ENCODE results near the gene KLHDC4.

The KLHDC4 gene

GRCh38 chr16:87740909-87741424 lies 24.8 kb downstream of the KLHDC4 start:
- no peak for TF ChIP-seq CTCF (IDR thresholded peaks at IDR 0.05; ENCODE audit: control insufficient read depth, extremely low read depth, insufficient read depth)
- no peak for DNase-seq (ENCODE audit: low read depth)
- no peak overlapping the region for H3K4me3 ChIP-seq (ENCODE audit: low read depth, low read length)

GRCh38 chr16:87740441-87740840 lies 25.3 kb downstream of the KLHDC4 start:
- TF ChIP-seq CTCF (IDR thresholded peaks at IDR 0.05; ENCODE audit: control insufficient read depth, extremely low read depth, insufficient read depth): no peak
- no peak overlapping the region for H3K4me3 ChIP-seq (ENCODE audit: low read depth, low read length)
- no peak for DNase-seq (ENCODE audit: low read depth)

- no peak for DNase-seq (ENCODE audit: low read depth)
- TF ChIP-seq CTCF (IDR thresholded peaks at IDR 0.05; ENCODE audit: control insufficient read depth, extremely low read depth, insufficient read depth): no peak
- no peak overlapping the region for H3K4me3 ChIP-seq (ENCODE audit: low read depth, low read length)
Measured at GRCh38 chr16:87739801-87740200, 26.0 kb downstream of the KLHDC4 start.

- DNase-seq (ENCODE audit: low read depth): no peak
- H3K4me3 ChIP-seq (ENCODE audit: low read depth, low read length): no peak overlapping the region
- TF ChIP-seq CTCF (IDR thresholded peaks at IDR 0.05; ENCODE audit: control insufficient read depth, extremely low read depth, insufficient read depth): no peak
Measured at GRCh38 chr16:87736008-87736382, 29.8 kb downstream of the KLHDC4 start.

GRCh38 chr16:87735270-87736007 lies 30.3 kb downstream of the KLHDC4 start:
- TF ChIP-seq CTCF (IDR thresholded peaks at IDR 0.05; ENCODE audit: control insufficient read depth, extremely low read depth, insufficient read depth): no peak
- no peak for DNase-seq (ENCODE audit: low read depth)

GRCh38 chr16:87734644-87735043 lies 31.1 kb downstream of the KLHDC4 start:
- no peak for TF ChIP-seq CTCF (IDR thresholded peaks at IDR 0.05; ENCODE audit: control insufficient read depth, extremely low read depth, insufficient read depth)
- DNase-seq (ENCODE audit: low read depth): no peak
- H3K4me3 ChIP-seq (ENCODE audit: low read depth, low read length): no peak overlapping the region

More at GRCh38 chr16:87735270-87736007, 30.3 kb downstream of the KLHDC4 start:
- H3K4me3 ChIP-seq (ENCODE audit: low read depth, low read length): no peak overlapping the region

- no peak for DNase-seq (ENCODE audit: low read depth)
- TF ChIP-seq CTCF (IDR thresholded peaks at IDR 0.05; ENCODE audit: control insufficient read depth, extremely low read depth, insufficient read depth): no peak
- H3K4me3 ChIP-seq (ENCODE audit: low read depth, low read length): no peak overlapping the region
Measured at GRCh38 chr16:87733190-87733589, 32.6 kb downstream of the KLHDC4 start.

All from LNCaP clone FGC (cell line).